ENCODE results near the gene HDDC3.

HDDC3 gene

DNA sequence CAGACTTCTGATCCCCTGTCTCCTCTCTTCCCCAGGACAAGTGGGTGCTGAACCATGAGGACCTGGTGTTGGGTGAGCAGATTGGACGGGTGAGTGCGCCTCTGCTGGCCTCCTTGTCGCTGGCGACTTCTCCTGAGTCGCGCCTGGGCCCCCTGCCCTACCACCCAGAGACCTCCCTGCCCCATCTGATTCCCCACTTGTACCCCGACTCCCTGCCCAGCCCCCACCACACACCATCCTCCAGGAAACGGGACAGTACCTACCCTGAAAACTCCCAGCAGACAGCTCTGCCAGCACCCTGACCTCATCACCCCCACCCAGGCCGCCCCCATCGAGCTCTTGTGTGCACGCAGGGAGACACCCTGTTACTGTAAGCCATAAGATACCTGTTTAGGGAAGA lies 40.3 kb downstream of the HDDC3 start:
- WGBS = 91% methylated on average over 8 of the region's 11 CpGs
- no peak overlapping the region for H3K18ac ChIP-seq (ENCODE audit: low read depth in 1 of 2, low read length in 2 of 2)
- no peaks in the 10 kb centered on the region for H3K9me3 ChIP-seq (ENCODE audit: control insufficient read depth, low read length)
- no peak overlapping the region for H2BK12ac ChIP-seq (ENCODE audit: low read length in 2 of 2)
- H3K4ac ChIP-seq (ENCODE audit: low read depth in 1 of 2, low read length in 2 of 2) = no peak overlapping the region
- peaks cover 60 to 78% of the 10 kb centered on the region in 2 experiments for H3K36me3 ChIP-seq (ENCODE audit: control insufficient read depth in 1 of 2, insufficient read depth in 2 of 2, low read depth in 1 of 2, low read length in 2 of 2)
- no peak for DNase-seq
- no peak overlapping the region for H3K23ac ChIP-seq (ENCODE audit: low read length in 2 of 2)
- no peak overlapping the region for H2AK5ac ChIP-seq (ENCODE audit: low read length, severe bottlenecking)
- H3K79me1 ChIP-seq (replicated peaks; ENCODE audit: low read length, poor library complexity, severe bottlenecking) = peaks cover 5% of the 10 kb centered on the region
- H3K9ac ChIP-seq (ENCODE audit: low read length) = no peak overlapping the region
- H3K4me2 ChIP-seq (ENCODE audit: low read length, poor library complexity, severe bottlenecking) = no peak overlapping the region
- H2BK120ac ChIP-seq (ENCODE audit: low read depth, low read length) = no peak overlapping the region
- H2AFZ ChIP-seq (ENCODE audit: low read depth, low read length) = no peak overlapping the region
- no peak overlapping the region for H3K27ac ChIP-seq (ENCODE audit: low read length, poor library complexity, severe bottlenecking)
- no peak overlapping the region for H3K4me3 ChIP-seq (ENCODE audit: insufficient read depth in 1 of 2, low read depth in 1 of 2, low read length in 2 of 2)
- no peaks in the 10 kb centered on the region for H3K27me3 ChIP-seq (ENCODE audit: control insufficient read depth in 1 of 2, insufficient read depth in 1 of 2, low read length in 2 of 2)
- H4K91ac ChIP-seq (ENCODE audit: low read length) = no peak overlapping the region
- H2BK15ac ChIP-seq (ENCODE audit: low read depth, poor library complexity, severe bottlenecking) = no peak overlapping the region
- H3K4me1 ChIP-seq (ENCODE audit: control insufficient read depth, insufficient read depth, low read depth, low read length) = peaks cover 9% of the 10 kb centered on the region
- no peak overlapping the region for H4K8ac ChIP-seq (ENCODE audit: low read length)
- no peak overlapping the region for H3K14ac ChIP-seq (ENCODE audit: low read length in 2 of 2)
- no peak overlapping the region for H2BK5ac ChIP-seq (ENCODE audit: low read depth, low read length, poor library complexity, severe bottlenecking)

DNA sequence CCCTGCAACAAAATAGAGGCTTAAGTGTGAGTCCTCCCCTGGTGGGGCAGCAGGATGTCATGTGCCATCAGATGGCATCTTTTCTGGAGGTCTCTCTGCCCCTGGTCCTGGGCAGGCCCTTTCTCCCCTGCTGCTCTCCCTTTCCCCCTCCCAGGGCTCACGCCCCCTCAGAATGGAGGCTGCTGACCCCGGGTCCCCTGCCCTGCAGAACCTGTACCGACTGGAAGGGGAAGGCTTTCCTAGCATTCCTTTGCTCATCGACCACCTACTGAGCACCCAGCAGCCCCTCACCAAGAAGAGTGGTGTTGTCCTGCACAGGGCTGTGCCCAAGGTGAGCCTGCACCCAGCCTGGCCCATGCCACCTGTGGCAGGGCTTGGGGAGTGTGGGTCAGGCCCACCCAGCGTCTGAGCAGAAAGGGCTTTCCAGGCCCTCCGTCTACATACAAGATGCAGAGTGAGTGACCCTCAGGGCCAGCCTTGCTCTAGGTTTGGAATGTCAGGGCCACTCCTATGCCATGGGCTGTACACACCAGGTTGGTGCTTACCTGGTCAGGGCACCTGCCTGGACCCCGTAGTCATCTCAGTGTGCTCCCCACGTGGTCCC lies 40.9 kb downstream of the HDDC3 start:
- Histone ChIP-seq H2AK5ac (ENCODE audit: low read length, severe bottlenecking) (no peak overlapping the region), H2BK5ac (ENCODE audit: low read depth, low read length, poor library complexity, severe bottlenecking) (no peak overlapping the region), H3K4me2 (ENCODE audit: low read length, poor library complexity, severe bottlenecking) (no peak overlapping the region), H4K91ac (ENCODE audit: low read length) (no peak overlapping the region), H3K27ac (ENCODE audit: low read length, poor library complexity, severe bottlenecking) (no peak overlapping the region), H3K4ac (ENCODE audit: low read depth in 1 of 2, low read length in 2 of 2) (no peak overlapping the region), H3K4me1 (ENCODE audit: control insufficient read depth, insufficient read depth, low read depth, low read length) (peaks cover 9% of the 10 kb centered on the region), H3K36me3 (ENCODE audit: control insufficient read depth in 1 of 2, insufficient read depth in 2 of 2, low read depth in 1 of 2, low read length in 2 of 2) (peaks cover 66 to 79% of the 10 kb centered on the region in 2 experiments), H4K8ac (ENCODE audit: low read length) (no peak overlapping the region), H2AFZ (ENCODE audit: low read depth, low read length) (no peak overlapping the region), H3K4me3 (ENCODE audit: insufficient read depth in 1 of 2, low read depth in 1 of 2, low read length in 2 of 2) (no peak overlapping the region), H3K9ac (ENCODE audit: low read length) (no peak overlapping the region), H2BK120ac (ENCODE audit: low read depth, low read length) (no peak overlapping the region), H3K27me3 (ENCODE audit: control insufficient read depth in 1 of 2, insufficient read depth in 1 of 2, low read length in 2 of 2) (no peaks in the 10 kb centered on the region), H3K14ac (ENCODE audit: low read length in 2 of 2) (no peak overlapping the region), H2BK12ac (ENCODE audit: low read length in 2 of 2) (no peak overlapping the region), H3K18ac (ENCODE audit: low read depth in 1 of 2, low read length in 2 of 2) (no peak overlapping the region), H2BK15ac (ENCODE audit: low read depth, poor library complexity, severe bottlenecking) (no peak overlapping the region), H3K9me3 (ENCODE audit: control insufficient read depth, low read length) (no peaks in the 10 kb centered on the region), H3K23ac (ENCODE audit: low read length in 2 of 2) (no peak overlapping the region), H3K79me1 (replicated peaks; ENCODE audit: low read length, poor library complexity, severe bottlenecking) (peaks cover 8% of the 10 kb centered on the region)
- WGBS = 97% methylated on average over 8 of the region's 8 CpGs
- no peak for DNase-seq

DNA sequence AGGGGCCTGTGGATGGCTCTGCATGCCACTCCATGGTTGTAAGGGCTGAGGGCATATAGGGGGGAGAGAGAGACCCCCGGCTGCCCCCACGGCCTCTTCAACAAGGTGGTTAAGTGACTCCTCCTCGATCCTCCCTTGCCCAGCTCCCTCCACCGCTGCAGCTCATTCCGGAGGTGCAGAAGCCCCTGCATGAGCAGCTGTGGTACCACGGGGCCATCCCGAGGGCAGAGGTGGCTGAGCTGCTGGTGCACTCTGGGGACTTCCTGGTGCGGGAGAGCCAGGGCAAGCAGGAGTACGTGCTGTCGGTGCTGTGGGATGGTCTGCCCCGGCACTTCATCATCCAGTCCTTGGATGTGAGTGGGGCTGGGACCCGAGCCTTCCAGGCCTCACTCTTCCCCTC lies 41.5 kb downstream of the HDDC3 start:
- no peak overlapping the region for H3K18ac ChIP-seq (ENCODE audit: low read depth in 1 of 2, low read length in 2 of 2)
- H4K91ac ChIP-seq (ENCODE audit: low read length) = no peak overlapping the region
- no peak overlapping the region for H2BK120ac ChIP-seq (ENCODE audit: low read depth, low read length)
- no peak overlapping the region for H3K4me2 ChIP-seq (ENCODE audit: low read length, poor library complexity, severe bottlenecking)
- H3K4ac ChIP-seq (ENCODE audit: low read depth in 1 of 2, low read length in 2 of 2) = no peak overlapping the region
- peaks cover 66 to 74% of the 10 kb centered on the region in 2 experiments for H3K36me3 ChIP-seq (ENCODE audit: control insufficient read depth in 1 of 2, insufficient read depth in 2 of 2, low read depth in 1 of 2, low read length in 2 of 2)
- no peak overlapping the region for H3K14ac ChIP-seq (ENCODE audit: low read length in 2 of 2)
- no peak overlapping the region for H3K27ac ChIP-seq (ENCODE audit: low read length, poor library complexity, severe bottlenecking)
- peaks cover 8% of the 10 kb centered on the region for H3K79me1 ChIP-seq (replicated peaks; ENCODE audit: low read length, poor library complexity, severe bottlenecking)
- no peak overlapping the region for H3K23ac ChIP-seq (ENCODE audit: low read length in 2 of 2)
- no peak overlapping the region for H2BK12ac ChIP-seq (ENCODE audit: low read length in 2 of 2)
- no peaks in the 10 kb centered on the region for H3K27me3 ChIP-seq (ENCODE audit: control insufficient read depth in 1 of 2, insufficient read depth in 1 of 2, low read length in 2 of 2)
- no peak overlapping the region for H2BK5ac ChIP-seq (ENCODE audit: low read depth, low read length, poor library complexity, severe bottlenecking)
- no peak overlapping the region for H4K8ac ChIP-seq (ENCODE audit: low read length)
- no peak overlapping the region for H2BK15ac ChIP-seq (ENCODE audit: low read depth, poor library complexity, severe bottlenecking)
- H3K4me1 ChIP-seq (ENCODE audit: control insufficient read depth, insufficient read depth, low read depth, low read length) = peaks cover 9% of the 10 kb centered on the region
- H2AFZ ChIP-seq (ENCODE audit: low read depth, low read length) = no peak overlapping the region
- H3K4me3 ChIP-seq (ENCODE audit: insufficient read depth in 1 of 2, low read depth in 1 of 2, low read length in 2 of 2) = no peak overlapping the region
- H3K9ac ChIP-seq (ENCODE audit: low read length) = no peak overlapping the region
- WGBS = 91% methylated on average over 12 of the region's 12 CpGs
- H3K9me3 ChIP-seq (ENCODE audit: control insufficient read depth, low read length) = no peaks in the 10 kb centered on the region
- no peak for DNase-seq
- H2AK5ac ChIP-seq (ENCODE audit: low read length, severe bottlenecking) = no peak overlapping the region

- H3K36me3 ChIP-seq (ENCODE audit: control insufficient read depth in 1 of 2, insufficient read depth in 2 of 2, low read depth in 1 of 2, low read length in 2 of 2) = peaks cover 58 to 65% of the 10 kb centered on the region in 2 experiments
- no peak overlapping the region for H4K91ac ChIP-seq (ENCODE audit: low read length)
- DNase-seq = no peak
- H3K14ac ChIP-seq (ENCODE audit: low read length in 2 of 2) = no peak overlapping the region
- no peak overlapping the region for H3K27ac ChIP-seq (ENCODE audit: low read length, poor library complexity, severe bottlenecking)
- H2AFZ ChIP-seq (ENCODE audit: low read depth, low read length) = no peak overlapping the region
- no peak overlapping the region for H3K4ac ChIP-seq (ENCODE audit: low read depth in 1 of 2, low read length in 2 of 2)
- no peak overlapping the region for H3K18ac ChIP-seq (ENCODE audit: low read depth in 1 of 2, low read length in 2 of 2)
- no peak overlapping the region for H2BK12ac ChIP-seq (ENCODE audit: low read length in 2 of 2)
- H2AK5ac ChIP-seq (ENCODE audit: low read length, severe bottlenecking) = no peak overlapping the region
- H3K27me3 ChIP-seq (ENCODE audit: control insufficient read depth in 1 of 2, insufficient read depth in 1 of 2, low read length in 2 of 2) = no peaks in the 10 kb centered on the region
- H3K4me1 ChIP-seq (ENCODE audit: control insufficient read depth, insufficient read depth, low read depth, low read length) = peaks cover 18% of the 10 kb centered on the region
- H2BK120ac ChIP-seq (ENCODE audit: low read depth, low read length) = no peak overlapping the region
- H3K9ac ChIP-seq (ENCODE audit: low read length) = no peak overlapping the region
- H2BK15ac ChIP-seq (ENCODE audit: low read depth, poor library complexity, severe bottlenecking) = no peak overlapping the region
- H2BK5ac ChIP-seq (ENCODE audit: low read depth, low read length, poor library complexity, severe bottlenecking) = no peak overlapping the region
- WGBS = 93% methylated on average over 30 of the region's 31 CpGs
- H4K8ac ChIP-seq (ENCODE audit: low read length) = no peak overlapping the region
- no peaks in the 10 kb centered on the region for H3K9me3 ChIP-seq (ENCODE audit: control insufficient read depth, low read length)
- no peak overlapping the region for H3K4me2 ChIP-seq (ENCODE audit: low read length, poor library complexity, severe bottlenecking)
- no peak overlapping the region for H3K4me3 ChIP-seq (ENCODE audit: insufficient read depth in 1 of 2, low read depth in 1 of 2, low read length in 2 of 2)
- no peak overlapping the region for H3K23ac ChIP-seq (ENCODE audit: low read length in 2 of 2)
- peaks cover 8% of the 10 kb centered on the region for H3K79me1 ChIP-seq (replicated peaks; ENCODE audit: low read length, poor library complexity, severe bottlenecking)
Observed at GRCh38 chr15:90889736-90890456, 42.5 kb downstream of the HDDC3 start.

Measured in mesenchymal stem cell (in vitro differentiated cells and primary cell).